Pulmonary artery endothelial cell (primary cell): Measurements from ENCODE around the gene RIMBP2. TPM values are rescaled to one million over a fixed set of nuclear protein-coding genes. Genes with fewer than 3 reads are reported as not detected.
"Not testable (repeated sequence)": the region's sequence is repeated elsewhere in the genome, so short reads cannot be mapped to it uniquely, and the experiment has no call there.

Experiments used
- DNase-seq: peaks from one replicate; pipeline ENCODE4 v3.0.0-alpha.2; 2011; ENCODE audit warnings: low read depth, low spot score
- total RNA-seq: library from RNA; depleted of rRNA; stranded (reverse); fragments of >200 nt; gene quantifications from 2 replicates; pipeline ENCODE4 v1.2.3, GENCODE V29; 2014

Gene RIMBP2
- total RNA-seq, 1 donor from 2014 or later: not detected

DNA sequence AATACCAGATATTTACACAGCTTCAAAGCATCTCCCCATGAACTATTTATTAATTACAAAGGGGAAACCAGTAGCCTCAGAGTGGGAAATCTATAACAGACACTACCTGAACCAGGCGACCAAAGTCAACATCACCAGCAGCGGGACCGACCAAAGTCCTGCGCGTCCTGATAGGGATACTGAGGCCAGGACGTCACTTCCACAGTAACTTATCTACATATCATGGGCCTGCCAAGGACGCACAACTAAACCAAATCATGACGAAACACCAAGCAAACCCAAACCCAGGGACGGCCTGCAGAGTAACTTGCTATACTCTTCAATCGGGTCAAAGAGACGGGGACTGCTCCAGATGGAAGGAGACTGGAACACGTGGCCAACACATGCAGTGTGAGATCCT lies 26.0 kb upstream of the RIMBP2 start:
- no peak for DNase-seq

DNA sequence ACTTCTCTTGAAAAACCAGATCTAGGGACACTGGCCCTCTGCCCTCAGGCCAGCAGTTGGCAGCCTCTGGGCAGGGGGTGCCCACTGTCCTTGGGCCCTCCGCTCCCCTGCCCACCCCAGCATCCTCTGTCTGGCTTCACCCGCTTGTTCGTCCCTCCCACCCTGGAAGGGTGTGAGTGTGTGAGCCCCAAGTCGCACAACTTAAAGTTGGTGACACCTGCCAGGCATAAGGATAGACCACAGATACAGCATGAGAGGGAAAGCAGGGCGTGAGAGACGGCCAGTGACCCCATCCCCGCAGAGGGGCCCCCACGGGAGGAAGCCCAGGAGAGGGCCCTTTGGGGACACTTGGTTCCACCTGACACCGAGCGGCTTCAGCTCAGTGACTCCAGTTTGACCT lies 23.5 kb upstream of the RIMBP2 start:
- no peak for DNase-seq

DNA sequence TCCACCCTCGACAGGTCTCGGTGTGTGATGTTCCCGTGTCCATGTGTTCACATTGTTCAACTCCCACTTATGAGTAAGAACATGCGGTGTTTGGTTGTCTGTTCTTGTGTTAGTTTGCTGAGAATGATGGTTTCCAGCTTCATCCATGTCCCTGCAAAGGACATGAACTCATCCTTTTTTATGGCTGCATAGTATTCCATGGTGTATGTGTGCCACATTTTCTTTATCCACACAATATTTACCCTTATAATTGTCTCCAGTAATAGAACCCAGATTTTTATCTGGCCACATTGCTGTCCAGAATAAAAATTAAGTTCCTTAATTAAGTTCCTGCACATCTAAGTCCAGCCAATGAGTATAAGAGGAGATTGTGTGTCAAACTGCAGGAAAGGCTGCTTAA lies 22.3 kb upstream of the RIMBP2 start:
- DNase-seq: not testable (repeated sequence)

DNA sequence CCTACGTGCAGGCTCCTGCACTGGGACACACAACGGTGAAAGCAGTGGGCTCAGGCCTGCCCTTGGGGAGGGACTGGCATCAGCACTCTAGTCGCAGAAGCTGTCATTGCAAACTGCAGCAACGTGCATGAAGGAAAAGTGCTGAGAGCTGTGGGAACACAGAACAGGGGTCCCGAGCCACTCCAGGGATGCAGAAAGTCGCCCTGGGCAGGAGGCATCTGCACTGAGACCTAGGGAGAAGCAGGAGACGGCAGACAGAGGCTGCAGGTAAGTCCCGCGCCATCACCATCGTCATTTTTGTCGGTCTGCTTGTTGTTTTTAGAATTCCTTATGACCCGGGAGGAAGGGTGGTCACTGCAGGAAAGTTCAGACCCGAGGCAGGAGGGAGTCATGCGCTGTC lies 21.6 kb upstream of the RIMBP2 start:
- no peak for DNase-seq

DNA sequence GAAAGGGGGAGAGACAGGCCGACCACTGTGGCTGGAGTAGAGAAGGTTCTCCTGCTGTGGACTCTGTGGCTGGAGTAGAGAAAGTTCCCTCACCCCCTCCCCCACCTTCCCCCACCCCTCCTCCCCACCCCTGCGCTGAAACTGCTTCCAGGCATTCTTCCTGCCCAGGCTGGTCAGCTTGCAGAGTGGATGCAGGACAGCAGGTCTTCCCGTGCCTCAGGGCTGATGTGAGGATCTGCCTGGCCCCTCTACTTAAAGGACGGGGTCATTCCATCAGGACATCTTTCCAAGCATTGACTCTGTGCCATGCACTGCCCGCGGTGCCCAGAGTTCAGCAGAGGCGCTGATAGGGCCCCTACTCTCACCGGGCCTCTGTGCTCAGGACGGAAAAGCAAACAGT lies 13.2 kb upstream of the RIMBP2 start:
- no peak for DNase-seq

DNA sequence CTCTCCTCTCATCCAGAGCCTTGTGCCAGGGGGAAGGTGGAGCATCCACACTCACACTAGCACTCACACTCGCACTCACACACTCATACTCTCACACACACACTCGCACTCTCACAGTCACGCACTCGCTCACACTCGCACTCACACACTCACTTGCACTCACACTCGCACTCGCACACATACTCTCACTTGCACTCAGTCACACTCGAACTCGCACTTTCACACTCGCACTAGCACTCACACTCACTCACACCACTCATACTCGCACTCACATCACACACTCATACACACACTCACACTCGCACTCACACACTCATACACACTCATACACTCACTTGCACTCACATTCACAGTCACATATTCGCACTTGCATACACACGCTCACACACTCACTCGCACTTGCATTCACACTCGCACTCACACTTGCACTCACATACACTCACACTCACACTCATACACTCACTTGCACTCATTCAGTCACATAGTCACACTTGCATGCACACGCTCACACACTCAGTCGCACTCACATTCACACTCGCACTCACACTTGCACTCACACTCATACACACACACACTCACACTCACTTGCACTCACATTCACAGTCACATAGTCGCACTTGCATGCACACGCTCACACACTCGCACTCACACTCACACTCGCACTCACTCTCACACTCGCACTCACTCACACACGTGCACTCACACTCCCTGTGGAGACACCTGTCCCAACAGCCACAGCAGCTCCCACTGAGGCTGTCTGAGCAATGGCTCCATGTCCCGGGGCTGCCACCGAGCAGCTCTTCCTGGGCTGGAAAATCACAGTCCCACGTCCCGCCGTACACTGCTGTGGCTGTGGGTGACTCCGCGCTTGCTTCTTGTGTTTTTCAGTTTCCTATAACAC lies 12.3 kb upstream of the RIMBP2 start:
- no peak for DNase-seq

DNA sequence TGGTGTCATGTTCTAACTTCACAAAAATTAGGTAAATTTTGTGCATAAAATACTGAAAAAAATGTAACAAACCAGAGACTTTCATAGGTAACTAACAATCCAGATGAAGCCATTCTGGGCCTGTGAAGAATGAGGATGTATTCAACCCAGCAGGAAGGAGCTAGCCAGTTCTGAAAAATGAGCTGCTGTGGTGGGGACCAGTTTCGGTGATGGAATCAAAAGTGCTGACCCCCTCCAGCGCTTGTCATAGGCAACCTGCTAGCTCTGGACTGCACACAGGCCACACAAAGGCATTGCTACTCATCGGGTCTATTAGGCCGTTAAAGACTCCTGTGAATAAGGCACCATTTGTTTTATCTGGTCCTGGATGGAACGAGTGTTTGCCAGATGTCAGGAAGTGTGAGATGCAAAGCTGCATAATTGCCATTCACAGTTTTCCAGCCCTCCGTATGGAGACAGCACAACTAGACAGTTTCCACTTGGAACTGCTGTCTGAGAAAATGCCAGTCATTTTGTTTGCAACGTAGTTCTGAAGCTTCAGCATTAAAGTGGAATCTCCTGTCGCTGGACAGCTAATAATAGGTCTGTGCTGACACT lies 3.3 kb upstream of the RIMBP2 start:
- no peak for DNase-seq

DNA sequence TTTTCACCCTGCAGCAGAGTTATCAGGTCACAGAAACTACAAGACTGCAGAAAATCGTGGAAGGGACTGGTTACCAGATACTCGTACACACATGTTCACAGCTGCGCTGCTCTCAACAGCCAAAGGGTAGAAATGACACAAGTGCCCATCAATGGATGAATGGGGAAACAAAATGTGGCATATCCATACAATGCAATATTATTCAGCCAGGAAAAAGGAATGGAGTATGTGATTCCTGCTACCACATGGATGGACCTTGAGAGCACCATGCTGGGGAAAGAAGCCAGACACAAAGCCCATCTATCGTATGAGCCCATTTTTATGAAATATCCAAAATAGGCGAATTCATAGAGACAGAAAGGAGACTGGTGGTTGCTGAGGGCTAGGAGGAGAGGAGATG lies 1.7 kb upstream of the RIMBP2 start:
- no peak for DNase-seq

DNA sequence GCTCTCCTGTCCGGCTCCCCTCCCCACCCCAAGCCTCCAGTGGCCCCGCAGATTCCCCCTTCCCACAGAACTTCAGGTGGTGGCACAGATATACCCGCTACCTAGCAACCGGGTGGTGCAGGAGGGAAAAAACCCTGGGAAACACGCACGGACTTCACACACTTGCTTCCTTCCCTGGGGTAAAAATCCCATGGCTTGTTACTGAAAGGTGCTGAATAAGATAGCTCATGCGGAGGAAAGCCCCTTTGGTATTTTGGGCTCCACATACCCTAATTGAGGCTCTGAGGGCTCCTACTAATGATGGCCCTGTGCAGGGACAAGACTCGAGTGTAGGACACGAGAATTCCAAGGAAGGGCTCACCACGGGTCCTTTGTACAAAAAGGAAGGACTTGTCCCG lies 869 bp upstream of the RIMBP2 start:
- DNase-seq: no peak

DNA sequence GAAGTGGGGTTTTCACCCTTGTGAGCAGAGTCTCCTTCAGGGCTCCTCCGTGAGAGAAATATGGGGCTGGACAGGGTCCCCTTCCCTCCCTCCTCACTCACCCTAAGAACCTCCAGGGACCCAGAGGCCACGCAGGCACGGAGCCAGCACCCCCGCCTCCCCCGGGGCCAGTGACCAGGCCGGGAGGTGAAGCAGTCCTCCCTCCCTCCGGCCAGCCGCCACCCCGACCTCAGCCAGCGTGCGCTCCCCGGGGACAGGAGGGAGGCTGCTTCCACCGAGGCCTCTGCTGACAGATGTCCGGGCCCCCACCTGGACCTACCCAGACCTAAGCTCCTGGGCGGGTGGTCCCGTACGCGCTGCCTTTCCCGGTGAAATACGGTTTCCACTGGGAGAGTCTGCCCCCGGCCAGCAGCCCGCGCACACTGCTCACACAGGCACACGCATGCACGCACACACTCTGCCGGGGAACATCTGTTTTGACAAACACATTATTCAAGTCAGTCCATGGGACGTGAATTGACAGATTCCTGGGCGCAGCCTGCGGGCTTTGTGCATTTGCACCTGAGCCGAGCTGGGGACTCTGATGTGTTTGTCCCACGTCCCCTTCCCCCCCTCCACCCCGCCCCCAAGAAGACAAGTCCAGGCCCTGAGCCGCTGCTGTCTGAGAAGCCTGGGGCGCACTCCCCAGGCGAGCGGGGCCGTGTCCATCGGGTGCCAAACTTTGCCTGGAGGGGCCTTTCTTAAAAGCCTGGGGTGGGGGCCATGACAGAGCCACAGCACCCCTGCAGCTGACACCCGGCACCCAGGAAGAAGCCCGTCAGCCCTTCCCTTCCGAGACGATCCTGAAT lies 725 bp downstream of the RIMBP2 start:
- DNase-seq: no peak

DNA sequence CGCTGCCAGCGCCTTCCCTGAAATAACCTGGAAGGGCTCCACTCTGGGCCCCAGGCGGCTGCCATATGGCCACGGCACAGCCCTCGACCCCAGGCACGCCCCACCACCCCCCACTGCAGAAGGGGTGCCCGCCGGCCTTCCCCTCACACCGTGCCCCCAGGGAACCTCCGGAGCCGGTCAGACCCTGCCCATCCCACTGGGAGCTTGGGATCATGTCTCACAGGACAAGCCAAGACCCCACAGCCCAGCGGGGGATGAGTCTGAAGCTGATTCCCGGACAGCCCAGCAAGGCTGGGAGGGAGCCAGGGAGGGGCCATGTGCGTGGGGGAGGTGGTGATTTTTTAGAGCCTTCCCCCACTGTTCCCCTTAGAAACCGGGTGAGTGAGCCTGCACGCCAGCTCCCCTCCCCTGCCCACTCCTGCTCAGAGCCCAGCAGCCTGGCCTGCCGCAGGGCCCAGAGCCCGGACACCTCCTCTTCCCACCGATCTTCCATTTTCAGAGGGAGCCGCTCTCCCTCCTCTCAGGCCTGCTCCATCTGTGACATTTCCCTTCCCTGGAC lies 1.4 kb downstream of the RIMBP2 start:
- no peak for DNase-seq

DNA sequence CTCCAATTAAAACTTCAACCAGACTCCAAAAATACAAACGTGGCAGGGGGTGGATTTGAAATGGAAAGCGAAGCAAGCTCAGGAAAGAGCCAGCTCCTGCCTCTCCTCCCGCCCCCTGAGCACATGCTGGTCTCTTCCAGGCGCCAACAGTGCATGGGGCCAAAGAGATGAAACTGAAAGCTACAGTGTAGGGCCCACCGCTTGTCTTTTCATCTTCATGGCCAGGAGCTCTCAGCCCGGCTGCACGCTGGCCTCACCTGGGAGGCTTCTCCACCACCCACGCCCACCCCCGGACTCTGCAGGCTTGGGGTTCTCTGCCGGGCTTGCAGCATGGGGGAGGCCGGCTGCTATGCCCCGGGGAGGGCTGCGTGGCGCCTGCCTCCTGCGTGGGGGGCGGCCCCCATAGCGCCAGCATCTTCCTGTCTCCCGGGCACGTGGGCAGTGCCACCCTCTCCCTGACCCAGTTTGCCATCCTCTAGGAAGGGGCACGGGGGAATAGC lies 2.0 kb downstream of the RIMBP2 start:
- no peak for DNase-seq

DNA sequence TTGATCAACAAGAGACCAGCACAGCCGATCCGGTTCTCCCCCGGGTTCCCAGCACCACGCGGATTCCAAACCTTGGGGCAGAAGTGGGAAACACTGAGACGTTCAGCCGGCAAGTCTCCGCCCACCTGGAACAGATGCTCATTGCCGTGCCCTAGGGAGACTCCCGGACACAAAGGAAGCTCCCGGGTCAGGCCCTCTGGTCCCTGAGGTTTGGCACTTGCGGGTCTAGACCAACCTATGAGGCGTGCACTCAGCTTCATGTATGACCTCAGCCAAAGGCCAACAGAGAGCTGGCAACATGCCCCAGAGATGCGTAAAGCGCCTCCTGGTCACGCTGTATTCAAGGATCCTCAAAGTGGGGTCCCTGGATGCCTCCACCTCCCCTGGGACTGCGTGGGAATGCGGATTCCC lies 2.5 kb downstream of the RIMBP2 start:
- DNase-seq: no peak

DNA sequence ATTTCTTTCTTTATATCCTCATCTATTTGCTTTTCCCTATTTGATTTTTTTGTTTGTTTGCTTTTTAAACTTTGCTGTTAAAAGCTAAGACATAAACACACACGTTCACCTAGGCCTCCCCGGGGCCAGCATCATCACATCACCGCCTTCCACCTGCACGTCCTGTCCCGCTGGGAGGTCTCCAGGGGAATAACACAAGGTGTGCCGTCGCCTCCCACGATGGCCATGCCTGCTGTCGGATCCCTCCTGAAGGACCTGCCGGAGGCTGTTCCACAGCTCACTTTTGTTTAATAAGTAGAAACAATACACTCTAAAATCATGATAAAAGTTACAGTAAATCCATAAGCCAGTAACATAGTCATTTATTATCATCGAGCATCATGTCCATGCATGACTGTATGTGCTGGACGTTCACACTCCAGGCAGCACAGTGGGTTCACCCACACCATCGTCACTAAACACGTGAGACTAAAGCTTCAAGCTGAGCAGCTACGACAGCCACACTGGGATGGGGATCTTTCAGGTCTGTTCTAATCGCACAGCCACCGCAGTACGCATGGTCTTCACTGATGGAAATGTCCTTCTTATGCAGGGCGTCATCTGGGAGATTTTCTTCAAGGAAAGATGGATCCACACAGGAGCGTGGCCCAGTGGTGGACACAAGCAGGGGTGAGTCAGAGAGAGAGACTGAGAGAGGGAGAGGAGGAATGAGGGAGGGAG lies 3.6 kb downstream of the RIMBP2 start:
- no peak for DNase-seq

DNA sequence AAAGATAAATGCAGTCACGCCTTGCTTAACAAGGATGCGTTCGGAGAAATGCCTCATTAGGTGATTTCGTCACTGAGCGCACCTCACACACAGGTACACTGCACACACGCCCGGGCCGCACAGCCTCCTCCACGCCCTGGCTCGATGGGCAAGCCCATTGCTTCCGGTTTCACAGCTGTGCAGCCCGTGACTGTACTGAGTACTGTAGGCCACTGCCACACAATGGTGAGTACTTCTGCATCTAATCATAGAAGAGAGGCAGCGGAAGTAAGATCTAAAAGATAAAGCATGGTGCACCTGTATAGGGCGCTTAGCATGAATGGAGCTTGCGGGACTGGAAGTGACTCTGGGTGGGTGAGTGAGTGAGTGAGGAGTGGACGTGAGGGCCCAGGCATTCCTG lies 4.3 kb downstream of the RIMBP2 start:
- DNase-seq: no peak

DNA sequence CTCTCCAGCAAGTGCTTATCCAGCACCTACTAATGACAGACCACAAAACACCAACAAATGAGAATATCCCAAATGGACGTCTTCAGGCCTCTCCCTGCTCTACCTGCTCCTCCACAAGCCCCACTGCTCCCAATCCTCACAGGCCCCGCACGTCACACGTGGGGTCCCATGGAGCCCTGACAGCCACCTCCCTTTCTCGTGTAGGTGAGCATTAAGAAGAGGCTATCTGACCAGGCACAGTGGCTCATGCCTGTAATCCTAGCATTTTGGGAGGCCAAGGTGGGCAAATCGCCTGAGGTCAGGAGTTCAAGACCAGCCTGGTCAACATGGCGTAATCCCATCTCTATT lies 5.4 kb downstream of the RIMBP2 start:
- no peak for DNase-seq

DNA sequence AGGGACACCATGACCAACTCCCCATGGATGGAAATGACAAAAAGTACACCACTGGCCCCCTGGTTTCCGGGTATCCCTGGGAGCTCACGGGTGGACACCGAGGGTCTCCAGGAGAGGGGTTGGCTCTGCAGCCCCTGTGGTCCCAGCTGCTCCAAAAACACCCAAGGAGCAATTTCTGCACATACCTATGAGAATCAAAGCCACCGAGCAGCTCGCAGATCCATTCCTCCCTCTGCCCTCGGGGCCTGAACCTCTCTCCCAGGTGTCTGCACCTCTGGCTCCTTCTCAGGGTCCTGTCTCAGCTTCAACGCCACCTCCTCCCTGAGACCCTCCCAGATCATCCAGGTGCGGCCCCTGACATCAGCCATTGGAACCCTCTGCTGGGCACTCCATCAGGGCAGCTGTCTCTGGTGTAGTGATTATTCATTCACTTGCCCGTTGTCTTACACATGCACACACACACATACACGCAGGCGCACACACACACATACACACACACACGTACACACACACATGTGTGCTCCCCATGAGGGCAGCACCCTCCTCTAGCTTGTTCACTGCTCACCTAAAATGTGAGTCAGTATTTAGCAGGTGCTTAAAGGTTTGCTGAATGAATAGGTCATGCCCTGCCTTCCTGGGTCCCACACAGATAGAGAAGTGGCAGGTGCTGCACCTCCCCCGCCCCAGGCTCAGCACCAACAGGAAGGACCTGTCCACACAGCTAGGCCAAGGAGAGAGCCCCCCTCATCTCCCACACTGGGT lies 5.9 kb downstream of the RIMBP2 start:
- DNase-seq: no peak

DNA sequence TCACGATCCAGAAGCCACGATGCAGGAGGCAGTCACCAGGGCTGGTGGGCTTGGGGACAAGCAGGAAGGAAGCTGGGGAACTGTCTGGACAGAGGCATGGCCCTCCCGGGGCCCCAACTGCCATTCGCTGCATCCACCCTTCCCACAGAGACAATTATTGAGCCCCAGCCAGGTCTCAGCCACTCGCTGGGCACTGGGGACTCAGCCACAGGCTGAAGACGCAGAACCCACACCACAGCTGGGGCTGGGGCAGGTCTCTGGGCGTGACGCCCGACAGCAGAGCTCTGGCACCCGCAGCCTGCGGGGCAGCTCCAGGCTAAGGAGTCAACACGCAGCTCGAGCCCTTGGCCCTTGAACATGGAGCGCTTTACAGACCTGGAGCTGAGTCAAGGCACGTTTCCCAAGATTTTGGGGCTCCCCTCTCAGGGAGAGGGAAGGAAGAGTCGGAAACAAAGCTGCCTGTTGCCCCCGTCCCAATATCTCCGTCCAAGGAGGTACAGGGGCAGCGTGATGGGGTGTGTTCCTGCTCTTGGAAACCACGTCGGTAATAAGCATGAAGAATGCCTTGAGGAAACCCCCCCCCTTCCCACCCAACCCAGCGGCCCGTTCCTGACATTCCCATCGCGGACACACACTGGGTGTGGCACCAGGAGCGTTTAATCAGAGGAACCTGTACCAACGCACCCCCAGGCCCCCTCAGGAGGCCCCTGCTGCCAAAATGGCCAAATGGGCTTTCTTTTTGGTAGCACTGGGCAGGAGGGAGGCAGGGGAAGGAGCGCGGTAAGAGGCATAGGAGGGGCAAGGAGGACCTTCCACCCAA lies 6.7 kb downstream of the RIMBP2 start:
- no peak for DNase-seq

DNA sequence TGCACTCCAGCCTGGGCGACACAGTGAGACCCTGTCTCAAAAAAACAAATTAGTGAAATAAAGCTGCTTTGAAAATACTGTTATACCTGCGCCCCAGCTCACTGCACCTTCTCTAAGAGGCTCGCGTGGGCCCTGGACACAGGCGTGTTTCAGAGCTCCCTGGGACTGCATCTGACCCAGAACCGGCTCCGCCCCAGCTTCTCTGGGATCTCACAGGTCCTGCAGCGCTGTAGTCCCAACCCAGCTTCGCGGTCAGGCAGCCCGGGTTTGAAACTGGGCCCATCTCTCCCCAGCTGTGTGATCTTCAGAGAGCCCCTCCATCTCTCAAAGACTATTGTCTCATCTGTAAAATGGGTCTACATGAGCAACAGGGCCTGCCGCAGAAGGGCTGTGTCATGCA lies 7.5 kb downstream of the RIMBP2 start:
- DNase-seq: no peak

DNA sequence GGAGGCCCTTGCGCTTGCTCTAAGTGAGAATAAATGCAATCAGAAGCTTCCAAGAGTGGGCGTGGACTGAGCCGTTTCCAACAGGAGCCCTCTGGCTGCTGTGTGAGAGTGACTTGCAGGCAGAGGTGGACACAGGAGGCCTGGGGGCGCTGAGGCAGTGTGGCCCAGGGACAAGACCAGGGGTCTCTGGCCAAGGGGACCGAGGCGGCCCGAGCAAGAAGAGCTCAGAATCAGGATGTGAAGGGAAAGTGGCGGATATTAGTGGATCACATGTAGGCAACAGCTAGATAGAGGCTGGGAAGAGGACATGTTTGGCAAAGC lies 8.6 kb downstream of the RIMBP2 start:
- no peak for DNase-seq
